Measurements from ENCODE around the gene MICAL2.

Gene MICAL2

DNA sequence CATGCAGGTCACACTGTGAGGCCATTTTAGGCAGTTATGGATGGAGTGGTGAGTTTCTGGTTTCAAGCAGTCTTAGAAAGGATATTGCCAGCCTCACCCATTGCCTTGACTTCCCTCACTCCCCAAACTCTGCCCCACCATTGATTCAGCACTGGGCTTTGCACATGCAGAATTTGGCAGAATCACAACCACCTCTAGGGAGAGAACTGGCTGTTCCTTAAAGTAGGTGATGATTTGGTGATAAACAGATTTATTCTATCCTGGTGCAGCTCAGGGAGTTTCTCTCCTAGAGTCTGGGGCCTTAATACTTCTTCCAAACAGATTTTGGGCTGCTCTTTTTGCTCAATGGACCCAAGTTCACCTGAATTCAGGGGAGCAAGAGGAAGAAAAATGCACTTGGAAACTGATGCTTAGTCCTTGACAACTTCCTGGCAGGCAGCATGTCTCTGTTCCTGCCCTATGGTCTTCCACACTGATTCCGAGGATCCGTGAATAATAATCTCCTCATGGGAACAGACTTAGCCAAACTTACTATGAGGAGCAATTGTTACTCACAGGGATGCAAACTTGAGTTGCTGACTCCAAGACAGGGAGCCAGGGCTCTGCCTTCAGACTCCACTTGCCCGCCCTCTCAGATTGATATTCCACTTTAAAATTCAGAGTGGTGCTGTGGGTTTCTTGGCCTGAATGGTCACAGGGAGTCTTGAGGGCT lies 137.3 kb downstream of the MICAL2 start:
- no peak for DNase-seq (ENCODE audit: low spot score)

DNA sequence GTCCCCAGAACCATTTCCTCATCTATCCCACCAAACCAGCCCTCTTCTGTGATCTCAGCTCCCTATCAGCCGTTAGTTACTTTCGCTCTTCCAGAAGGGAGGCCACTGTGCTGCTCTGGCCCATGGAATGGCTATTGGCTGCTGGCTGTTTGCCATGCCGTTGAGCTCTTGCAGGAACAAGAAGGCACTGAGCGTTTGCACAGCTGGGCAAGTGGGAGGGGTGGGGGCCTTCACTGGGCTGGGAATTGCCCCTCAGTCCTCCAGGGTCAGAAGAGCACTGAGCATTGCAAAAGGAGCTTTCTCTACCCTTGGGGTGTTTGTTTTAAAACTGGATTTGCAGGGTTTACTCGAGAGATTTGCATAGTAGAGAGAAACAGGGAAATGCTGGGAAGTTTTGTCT lies 137.9 kb downstream of the MICAL2 start:
- DNase-seq (ENCODE audit: low spot score), result no peak

DNA sequence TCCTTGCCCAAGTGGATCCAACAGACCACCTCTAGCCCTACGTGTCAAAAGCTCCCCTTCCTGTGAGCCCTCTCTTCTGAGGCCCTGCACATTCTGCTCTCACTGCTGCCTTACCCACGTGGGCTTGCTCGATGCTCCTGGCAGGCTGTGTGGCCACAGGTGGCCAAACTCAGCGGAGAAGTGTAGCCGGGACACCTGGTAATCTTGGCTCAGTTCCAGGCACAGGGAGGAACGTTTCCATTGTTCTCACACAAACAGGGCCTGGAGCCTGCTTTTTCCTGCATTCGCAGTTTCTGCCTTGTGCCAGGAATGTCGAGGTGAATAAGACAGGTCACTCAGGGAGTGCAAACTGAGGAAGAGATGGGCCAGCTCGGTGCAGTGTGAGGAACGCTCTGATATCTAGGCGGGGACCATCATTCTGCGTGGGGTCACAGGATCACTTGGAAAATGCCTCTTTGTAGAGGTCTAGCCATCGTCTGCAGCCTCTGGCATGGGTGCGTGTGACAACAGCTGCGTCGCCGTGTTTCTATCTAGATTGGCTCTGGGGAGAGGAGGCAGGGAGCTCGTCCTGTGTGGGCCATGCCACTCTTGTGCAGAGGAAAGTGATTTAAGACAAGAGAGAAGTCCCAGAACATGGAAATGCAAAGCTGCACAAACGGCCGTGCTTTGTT lies 139.3 kb downstream of the MICAL2 start:
- no peak for DNase-seq (ENCODE audit: low spot score)

DNA sequence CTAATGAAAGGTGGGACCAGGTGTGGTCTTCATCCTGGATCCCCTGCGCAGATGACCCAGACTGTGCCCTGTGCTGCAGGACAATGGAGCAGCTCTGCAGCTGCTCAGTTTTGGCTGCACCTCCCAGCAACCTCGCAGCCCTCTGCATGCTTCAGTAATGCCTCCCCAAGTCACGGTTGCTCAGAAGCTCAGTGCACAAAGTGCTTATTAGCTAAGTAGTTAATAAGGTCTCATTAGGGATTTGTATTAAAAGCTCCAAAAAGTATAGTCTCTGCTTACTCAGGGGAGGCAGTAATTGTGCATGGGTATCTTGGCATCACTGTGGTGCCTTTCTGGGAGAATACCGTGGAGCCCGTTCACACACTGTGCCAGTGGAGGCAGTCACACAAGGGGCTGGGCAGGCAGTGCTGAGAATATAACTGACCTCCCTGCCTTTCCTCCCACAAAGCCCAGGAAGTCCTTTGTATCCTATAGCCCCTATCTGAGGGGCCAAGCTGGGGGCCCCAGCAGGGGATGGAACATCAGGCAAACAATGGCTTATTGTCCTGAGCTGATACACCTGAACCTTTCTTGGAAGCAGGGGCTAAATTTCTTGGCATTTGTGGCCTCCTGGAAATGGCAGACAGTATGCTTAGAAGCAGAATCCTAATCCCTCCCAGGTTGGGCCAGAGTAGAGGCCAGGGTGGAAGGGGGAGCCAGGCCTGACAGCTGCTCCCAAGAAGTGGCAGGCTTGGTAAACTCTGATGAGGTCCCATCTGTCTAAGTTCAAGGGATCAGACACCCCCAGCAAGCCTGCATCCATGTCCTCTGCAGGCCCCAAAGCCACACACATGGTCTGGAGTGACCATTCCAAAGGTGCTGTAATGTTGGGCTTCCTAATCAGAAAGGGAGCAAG lies 141.5 kb downstream of the MICAL2 start:
- DNase-seq (ENCODE audit: low spot score), result no peak

DNA sequence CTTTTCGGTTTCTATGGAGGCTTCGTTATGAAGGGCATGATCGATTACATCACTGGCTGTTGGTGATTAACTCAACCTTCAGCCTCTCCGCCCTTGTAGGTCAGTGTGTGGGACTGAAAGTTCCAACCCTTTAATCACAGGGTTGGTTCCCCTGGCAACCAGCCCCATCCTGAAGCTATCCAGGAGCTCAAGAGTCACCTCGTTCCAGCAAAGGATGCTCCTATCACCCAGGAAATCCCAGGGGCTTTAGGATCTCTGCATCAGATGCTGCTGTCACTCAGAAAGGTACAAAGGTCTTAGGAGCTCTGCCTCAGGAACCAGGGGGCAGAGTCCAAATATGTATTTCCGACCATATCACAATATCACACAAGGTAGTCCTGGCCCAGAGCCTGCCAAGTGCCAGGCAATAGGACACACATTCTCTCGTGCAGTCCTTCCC lies 143.5 kb downstream of the MICAL2 start:
- no peak for DNase-seq (ENCODE audit: low spot score)

DNA sequence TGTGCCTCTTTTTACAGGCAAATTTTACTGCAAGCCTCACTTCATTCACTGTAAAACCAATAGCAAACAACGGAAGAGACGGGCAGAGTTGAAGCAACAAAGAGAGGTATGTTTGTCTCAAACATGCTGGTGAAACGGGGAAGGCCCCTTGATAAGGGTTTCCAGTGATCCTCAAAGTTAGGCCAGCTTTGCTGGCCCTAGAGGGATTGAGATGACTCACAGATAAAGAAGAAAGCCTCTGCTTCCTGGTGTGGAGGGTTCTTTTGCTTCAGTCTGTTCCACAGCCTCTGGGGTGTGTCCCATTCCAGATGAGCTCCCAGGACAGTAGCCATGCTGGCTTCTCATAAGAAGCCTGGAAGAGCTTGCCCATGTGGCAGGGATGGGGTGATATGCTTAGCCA lies 148.1 kb downstream of the MICAL2 start:
- no peak for DNase-seq (ENCODE audit: low spot score)

DNA sequence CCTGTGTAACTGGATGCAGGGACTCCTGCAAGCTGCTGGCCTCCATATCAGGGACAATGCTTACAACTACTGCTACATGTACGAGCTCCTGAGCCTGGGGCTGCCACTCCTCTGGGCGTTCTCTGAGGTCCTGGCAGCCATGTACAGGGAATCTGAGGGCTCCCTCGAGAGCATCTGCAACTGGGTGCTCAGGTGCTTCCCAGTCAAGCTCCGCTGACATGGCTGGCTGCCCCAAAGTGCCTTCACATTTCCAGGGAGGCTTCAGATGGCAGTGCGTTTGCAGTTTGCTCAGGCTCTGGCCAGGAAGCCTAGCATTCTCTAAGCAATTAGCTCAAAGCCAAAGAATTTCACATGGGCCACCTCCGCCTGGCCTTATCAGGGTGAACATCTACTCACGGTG lies 149.6 kb downstream of the MICAL2 start:
- DNase-seq (ENCODE audit: low spot score), result no peak

DNA sequence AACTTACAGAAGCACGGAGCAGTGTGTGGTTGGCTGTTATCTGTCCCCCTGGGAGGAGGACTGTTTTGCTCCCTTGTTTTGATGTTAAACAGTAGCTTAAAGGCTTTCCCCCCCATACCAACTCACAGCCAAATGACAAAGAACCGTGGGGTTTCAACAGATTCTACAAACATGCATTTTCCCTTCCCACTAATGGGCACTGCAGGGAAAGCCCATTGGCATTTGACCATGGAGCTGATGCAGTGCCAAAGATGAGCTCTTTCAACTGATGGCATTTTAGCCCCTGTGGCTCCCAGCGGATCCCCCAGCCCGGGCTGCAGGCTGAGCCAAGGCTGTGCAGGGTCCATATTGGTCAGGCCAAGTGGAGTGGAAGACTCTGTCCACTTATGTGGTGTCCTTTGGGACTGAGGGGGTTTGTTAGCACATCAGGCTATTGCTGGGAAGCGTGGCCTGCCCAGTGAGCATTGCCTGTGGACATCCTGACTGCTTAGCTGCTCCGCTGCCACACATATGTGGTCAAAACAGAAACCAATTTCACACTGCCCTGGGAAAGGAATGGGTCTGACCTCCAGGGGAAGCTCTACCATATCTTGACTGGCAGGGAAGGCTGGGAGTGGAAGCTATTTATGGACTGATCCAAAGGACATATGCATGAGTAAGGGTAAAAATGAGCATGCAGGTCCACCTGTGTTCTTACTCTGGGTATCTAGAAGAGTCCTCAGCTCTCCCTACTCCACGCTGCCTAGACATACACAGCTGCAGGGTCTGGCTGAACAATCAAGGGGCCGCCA lies 150.5 kb downstream of the MICAL2 start:
- DNase-seq (ENCODE audit: low spot score), result no peak

DNA sequence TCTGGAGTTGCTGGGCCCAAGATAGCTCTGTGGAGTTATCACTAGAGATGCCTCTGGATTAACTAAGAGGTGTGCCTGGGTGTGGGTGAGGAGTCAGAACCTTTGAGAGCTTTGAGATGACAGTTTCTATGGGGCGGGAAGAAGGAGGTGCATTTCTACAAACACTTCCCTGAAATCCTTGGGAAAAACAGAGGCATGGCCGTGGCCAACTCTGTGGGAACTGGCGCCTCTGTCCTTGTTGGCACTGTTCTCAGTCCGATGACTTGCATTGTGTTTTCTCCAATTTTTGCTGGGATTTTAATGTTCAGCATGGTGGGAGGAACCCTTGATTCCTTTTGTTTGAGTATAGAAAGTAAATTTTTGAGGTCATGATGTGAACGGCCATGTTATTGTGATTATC lies 151.2 kb downstream of the MICAL2 start:
- no peak for DNase-seq (ENCODE audit: low spot score)

DNA sequence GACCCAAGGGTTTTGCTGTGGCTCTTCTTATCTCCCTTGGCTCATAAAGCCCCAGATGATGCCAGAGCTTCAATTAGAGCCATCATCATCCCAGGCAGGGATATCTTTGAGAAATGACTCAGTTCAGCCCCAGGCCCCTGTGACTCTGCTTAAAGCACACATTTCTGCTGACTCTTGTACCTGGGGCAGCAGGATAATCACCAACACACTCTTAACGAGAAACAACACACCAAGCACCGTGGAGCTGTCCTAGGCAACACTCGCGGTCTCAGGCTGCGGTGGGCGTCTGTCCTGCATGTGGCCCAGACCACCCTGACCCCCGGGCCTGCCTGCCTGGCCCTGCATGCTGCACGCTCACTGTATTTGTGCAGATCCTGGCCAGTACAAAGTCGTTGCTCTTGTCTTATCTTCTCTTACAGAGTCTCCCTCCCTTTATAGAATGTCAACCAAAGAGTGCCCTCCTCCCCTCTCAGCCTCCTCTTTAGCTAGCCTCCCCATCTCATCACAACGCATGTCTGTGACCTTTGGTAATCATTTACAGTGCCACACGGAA lies 152.8 kb downstream of the MICAL2 start:
- no peak for DNase-seq (ENCODE audit: low spot score)

DNA sequence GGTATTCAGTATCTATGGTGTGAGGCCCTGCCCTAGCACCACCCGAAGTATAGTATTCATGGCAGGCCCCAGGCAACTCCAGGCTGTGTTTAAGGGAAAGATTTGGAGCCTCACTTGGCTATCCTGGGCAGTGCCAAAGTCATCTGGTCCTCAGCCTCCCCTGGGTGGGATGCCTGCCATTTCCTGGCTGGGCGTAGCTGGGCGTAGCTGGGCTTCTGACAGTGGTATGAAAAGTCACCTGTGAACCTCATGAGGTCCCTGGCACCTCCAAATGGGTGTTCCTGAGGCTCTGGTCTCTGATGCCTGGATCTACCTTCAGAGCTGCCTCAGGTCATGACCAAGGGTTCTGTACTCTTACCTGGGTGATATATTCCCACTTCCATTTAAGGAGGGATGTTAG lies 154.0 kb downstream of the MICAL2 start:
- DNase-seq (ENCODE audit: low spot score), result no peak

DNA sequence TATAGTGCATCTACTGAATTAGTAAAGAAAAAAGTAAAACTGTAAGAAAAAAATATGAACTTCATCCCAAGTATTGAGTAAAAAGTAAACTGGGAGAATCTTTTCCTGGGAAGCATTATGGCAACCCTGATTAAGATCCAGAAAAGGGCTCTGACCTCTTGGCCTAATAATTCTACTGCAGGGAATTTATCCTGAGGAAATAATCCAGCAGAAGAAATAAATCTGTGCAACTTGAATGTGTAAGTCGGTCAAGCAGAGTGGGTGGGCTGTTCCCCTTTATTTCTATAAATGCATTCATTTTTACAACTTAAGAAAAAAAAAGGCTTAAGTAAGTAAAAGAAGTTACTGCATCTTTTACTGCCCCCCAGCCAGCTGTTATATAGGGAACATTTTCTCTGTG lies 155.7 kb downstream of the MICAL2 start:
- no peak for DNase-seq (ENCODE audit: low spot score)

DNA sequence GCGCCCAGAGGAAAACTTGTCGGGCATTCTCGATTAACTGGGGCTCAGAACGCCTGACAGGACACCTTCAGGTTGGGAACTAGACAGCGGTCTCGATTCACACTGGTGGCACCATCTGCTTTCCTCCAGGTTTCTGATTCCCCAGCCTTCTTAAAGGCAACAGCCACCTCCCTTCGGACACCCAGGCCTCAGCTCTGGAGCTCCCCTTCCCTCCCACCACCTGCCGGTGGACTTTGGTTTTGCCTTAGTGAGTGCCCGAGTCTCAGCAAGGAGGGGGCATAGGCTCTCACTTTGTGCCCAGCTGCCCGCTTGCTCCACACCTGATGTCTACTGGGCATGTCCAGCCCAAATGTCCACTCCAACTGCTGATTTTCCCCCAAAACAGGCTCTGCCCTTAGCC lies 156.6 kb downstream of the MICAL2 start:
- DNase-seq (ENCODE audit: low spot score), result no peak

DNA sequence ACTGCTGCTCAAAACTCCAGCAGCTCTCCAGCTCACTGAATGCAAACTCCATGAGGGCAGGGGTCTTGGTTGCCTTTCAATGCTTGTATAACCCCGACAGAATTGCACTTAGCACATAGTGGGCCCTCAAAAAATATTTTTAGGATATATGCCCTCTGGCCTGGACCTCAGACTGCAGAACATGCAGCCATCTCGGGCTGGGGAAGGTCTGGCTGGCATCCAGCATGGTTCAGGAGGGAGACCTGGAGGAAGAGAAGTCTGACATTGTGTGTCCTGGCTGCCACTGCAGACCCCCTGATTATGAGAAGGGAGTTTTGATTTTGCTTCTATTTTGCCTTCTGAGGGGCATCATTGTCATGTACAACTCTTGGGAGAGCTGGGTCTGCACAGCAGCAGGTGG lies 157.5 kb downstream of the MICAL2 start:
- no peak for DNase-seq (ENCODE audit: low spot score)

DNA sequence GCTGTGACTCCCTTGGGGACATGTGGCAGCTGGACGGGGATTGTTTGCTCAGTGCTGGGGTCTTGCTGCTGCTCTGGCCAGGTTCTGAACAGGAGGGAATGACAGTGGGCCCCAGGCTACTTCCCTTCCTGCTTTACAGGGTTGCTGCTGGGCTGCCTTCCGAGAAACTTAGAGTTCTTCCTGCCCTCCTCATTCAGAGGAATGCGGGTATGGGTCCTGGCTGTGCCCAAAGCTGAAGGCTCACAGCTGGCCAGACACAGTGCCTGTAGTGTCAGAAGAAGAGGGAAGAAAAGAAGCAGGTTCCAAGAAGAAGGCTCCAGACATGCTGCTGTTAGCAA lies 158.7 kb downstream of the MICAL2 start:
- no peak for DNase-seq (ENCODE audit: low spot score)

DNA sequence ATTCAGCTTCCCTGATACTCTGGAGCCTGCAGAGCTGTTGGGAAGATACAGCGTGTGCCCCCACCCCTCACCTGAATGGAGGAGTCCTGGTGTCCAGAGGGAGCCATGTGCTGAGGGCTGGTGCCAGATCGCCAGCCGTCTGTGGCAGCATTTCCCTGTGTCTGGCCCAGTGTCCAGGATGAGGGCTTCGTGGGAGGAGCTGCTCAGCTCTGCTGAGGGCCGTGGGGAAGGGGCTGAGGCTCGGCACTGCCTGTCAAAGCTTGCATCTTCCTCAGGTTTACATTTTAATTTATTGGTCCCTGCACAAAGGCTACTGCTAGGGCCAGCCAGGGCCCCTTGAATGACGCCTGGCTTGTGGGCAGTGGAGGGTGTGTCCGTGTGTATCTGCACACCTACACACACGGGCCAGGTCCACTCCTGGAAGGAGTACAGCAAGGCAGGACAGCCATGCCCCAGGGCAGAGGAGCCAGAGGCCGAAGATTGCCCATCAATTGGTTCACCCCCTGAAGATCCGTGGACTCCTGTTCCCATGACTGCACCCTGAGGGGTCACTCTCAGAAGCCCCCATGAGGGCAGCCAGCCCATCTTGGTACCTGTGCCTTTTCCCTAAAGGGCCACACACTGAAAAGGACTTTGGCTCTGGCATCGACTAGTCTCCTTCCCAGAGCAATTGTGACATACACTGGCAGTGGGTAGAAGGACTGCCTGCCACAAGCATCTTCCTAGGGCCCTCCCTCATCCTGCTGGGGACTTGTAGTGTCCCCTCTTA lies 159.2 kb downstream of the MICAL2 start:
- DNase-seq (ENCODE audit: low spot score), result no peak

DNA sequence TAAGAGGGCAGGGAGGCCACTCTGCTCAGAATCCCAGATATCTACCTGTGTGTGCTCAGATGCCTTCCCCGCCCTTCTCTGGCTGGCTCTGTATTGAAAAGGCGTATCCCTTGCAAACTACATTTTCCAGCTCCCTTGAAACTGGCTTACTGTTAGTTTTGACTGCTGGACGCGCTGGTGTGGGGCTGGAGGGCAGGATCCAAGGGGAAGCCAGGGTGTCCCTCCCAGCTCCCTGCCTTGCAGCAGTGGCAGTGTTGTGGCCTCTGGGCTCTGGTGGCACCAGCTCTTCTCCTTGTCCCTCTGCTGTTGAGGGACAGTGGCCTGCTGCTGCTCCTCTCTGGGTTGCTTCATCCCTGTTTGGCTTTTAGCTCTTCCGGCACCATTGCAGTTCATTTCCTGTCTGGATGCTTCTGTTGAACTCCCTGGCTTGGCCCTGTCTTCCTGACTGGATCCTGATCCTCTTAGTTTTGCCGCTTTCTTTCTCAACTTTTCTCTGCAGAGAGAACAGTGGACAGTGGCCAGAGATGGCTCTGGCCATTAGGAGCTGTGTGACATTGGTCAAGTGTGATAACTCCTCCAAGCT lies 159.9 kb downstream of the MICAL2 start:
- DNase-seq (ENCODE audit: low spot score), result no peak

DNA sequence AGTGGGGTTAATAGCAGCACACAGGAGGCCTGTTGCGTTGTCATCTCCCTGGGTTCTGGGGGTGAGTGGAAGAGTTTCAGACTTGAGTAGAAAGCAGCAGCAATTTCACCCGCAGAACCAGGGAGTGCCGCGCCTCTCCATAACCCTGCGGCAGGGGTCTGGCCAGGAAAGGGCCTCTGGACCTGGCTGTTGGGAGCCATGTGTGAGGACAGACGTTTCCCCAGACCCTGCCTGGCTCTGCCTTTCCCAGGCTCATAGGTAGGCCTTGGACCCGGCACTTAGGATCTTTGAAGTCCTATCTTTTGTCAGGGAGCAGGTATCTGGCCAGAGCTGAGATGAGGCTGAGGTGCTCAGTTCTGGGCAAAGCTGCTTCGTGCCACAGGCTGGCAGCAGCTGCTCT lies 160.4 kb downstream of the MICAL2 start:
- no peak for DNase-seq (ENCODE audit: low spot score)

DNA sequence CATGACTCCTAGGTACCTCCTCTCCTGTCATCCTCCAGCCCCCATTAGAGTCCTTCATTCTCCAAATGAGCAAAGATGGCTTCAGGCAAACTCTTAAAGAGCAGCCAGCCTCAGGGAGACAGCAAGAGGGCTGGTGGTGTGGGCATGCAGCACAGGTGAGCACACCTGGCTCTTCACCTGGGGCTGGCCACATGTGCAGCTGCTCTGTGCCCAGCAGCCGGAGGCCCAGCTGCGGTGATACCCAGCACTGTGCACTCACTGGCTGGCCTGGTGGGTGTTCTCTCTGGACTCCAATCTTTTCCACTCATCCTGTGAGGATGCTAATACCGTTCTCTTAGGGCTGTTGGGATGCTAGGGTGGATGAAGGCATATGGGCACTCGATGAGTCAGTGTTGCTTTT lies 160.9 kb downstream of the MICAL2 start:
- DNase-seq (ENCODE audit: low spot score), result no peak

DNA sequence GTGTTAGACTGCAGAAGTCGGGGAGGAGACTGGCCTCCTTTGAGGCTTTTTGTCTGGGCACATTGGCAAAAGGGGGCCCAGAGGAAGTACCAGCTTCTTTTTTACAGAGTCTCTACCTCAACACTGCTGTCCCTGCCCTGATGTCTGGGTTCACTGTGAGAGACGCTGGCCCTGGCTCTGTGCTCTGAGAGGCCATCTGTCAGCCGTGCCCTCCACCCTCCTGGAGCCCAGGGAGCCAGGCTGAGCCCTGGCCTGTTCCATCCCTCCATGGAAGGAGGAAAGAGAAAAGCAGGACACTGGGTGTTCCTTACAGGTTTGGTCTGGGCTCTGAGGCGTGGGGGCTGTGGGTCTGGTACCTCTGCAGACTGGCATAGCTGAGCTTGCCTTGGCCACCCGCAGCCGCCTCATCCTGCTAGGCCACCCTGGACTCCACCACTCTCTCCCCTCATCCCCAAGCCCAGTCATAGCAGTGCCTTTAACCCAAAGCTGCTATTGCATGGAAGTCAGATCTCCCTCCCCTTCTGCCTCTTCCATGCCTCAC lies 161.5 kb downstream of the MICAL2 start:
- DNase-seq (ENCODE audit: low spot score), result no peak
